Thyroid gland (tissue), 4 donors: Measurements from ENCODE around the gene PRKAG1.

ENCODE experiments used
- POLR2A ChIP-seq, 2 donors: fragments of 450-650 bp; IDR thresholded peaks; one replicate each; pipeline ENCODE4 v1.6.1; 2017; ENCODE audit warnings: antibody characterized with exemption in 2 of 2, mild to moderate bottlenecking in 2 of 2, moderate library complexity in 1 of 2
- TF ChIP-seq, protein P1 (sequence below), 6 experiments: fragments of 200-600 bp in 3 of 6; fragments of 450-650 bp in 3 of 6; sonication (generic) in 3 of 6; IDR thresholded peaks; one replicate each; pipeline ENCODE4 v1.5.1; 2016 to 2019; ENCODE audit warnings: antibody characterized with exemption in 6 of 6, mild to moderate bottlenecking in 2 of 6, inconsistent platforms in 1 of 6, moderate library complexity in 1 of 6

DNA sequence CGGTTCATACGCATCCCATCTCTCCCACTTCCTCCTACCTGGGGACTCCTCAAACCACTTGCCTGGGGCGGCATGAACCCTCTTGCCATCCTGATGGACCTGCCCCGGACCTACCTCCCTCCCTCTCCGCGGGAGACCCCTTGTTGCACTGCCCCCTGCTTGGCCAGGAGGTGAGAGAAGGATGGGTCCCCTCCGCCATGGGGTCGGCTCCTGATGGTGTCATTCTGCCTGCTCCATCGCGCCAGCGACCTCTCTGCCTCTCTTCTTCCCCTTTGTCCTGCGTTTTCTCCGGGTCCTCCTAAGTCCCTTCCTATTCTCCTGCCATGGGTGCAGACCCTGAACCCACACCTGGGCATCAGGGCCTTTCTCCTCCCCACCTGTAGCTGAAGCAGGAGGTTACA, 36.8 kb downstream of the PRKAG1 start:
- TF ChIP-seq, protein P1, sequence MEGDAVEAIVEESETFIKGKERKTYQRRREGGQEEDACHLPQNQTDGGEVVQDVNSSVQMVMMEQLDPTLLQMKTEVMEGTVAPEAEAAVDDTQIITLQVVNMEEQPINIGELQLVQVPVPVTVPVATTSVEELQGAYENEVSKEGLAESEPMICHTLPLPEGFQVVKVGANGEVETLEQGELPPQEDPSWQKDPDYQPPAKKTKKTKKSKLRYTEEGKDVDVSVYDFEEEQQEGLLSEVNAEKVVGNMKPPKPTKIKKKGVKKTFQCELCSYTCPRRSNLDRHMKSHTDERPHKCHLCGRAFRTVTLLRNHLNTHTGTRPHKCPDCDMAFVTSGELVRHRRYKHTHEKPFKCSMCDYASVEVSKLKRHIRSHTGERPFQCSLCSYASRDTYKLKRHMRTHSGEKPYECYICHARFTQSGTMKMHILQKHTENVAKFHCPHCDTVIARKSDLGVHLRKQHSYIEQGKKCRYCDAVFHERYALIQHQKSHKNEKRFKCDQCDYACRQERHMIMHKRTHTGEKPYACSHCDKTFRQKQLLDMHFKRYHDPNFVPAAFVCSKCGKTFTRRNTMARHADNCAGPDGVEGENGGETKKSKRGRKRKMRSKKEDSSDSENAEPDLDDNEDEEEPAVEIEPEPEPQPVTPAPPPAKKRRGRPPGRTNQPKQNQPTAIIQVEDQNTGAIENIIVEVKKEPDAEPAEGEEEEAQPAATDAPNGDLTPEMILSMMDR (IDR thresholded peaks at IDR 0.05) = no peak
- no peak for TF ChIP-seq POLR2A (IDR thresholded peaks at IDR 0.05)
